ENCODE data around the gene PIEZO1.

Gene PIEZO1

DNA sequence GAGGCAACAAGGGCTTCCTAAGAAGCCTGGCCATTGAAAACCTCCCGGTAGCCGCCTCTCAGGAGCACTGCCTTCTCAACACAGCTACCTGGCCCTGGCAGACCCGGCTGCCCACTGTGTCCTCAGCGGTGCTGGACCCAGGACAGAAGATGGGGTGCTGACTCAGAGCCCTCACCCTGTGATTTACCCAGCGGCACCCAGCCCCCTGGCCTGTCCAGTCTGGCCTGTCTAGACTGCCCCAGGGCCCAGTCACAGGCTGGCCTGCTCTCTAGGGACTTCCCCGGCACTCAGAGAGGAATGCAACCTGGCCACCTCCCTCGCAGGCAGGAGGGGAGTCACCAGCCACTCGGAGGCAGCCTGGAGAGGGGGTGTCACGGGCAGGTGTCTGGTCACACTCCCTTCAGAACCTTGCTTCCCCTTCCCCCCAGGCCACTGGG, 20.1 kb downstream of the PIEZO1 start:
- H2AFZ ChIP-seq (ENCODE audit: insufficient read depth, low read length, poor library complexity): no peak overlapping the region
- peak overlapping the region; percentile 77 for H2BK5ac ChIP-seq (ENCODE audit: low read depth, low read length, poor library complexity)
- no peak overlapping the region for H3K23ac ChIP-seq (ENCODE audit: low read length)
- H3K18ac ChIP-seq (ENCODE audit: low read length): peak overlapping the region; percentile 31
- H4K8ac ChIP-seq (ENCODE audit: low read depth, low read length): no peak overlapping the region
- peak overlapping the region; percentile 44 for H2BK12ac ChIP-seq (ENCODE audit: low read length)
- H3K79me2 ChIP-seq (ENCODE audit: control insufficient read depth, insufficient read depth, low read length, poor library complexity): peaks cover 15% of the 10 kb centered on the region
- H3K36me3 ChIP-seq (ENCODE audit: control insufficient read depth in 1 of 2, insufficient read depth in 2 of 2, low read length in 2 of 2): peaks cover 5 to 7% of the 10 kb centered on the region in 2 experiments
- no peak overlapping the region for H3K9ac ChIP-seq (ENCODE audit: low read length)
- H3K4me2 ChIP-seq (ENCODE audit: low read length): peak overlapping the region; percentile 55
- H4K91ac ChIP-seq (ENCODE audit: low read depth, low read length): peak overlapping the region; percentile 69
- peak overlapping the region; percentile 27 for H2AK5ac ChIP-seq (ENCODE audit: low read length)
- peaks cover 21% of the 10 kb centered on the region for H3K79me1 ChIP-seq (ENCODE audit: low read length)
- no CpG with 5 or more reads among the region's 9 CpGs for WGBS (ENCODE audit: extremely low coverage, insufficient coverage, insufficient read length)
- H4K12ac ChIP-seq (ENCODE audit: low read depth, low read length): no peak overlapping the region
- peak overlapping the region; percentile 59 for H2BK120ac ChIP-seq (ENCODE audit: insufficient read depth, low read length, poor library complexity)
- peak overlapping the region; percentile 59 for H3K27ac ChIP-seq (ENCODE audit: low read depth, low read length)
- peaks cover 3% of the 10 kb centered on the region for H3K9me3 ChIP-seq (ENCODE audit: insufficient read depth, low read depth, low read length)
- no peak overlapping the region for H3K4me3 ChIP-seq (ENCODE audit: low read depth, low read length)
- peak overlapping the region; percentile 41 for H3K4ac ChIP-seq (ENCODE audit: low read depth, low read length)
- peak overlapping the region; percentile 24 for H3K14ac ChIP-seq (ENCODE audit: low read length)
- no peaks in the 10 kb centered on the region for H3K27me3 ChIP-seq (ENCODE audit: insufficient read depth, low read length)
- peaks cover 65 to 79% of the 10 kb centered on the region in 2 experiments for H3K4me1 ChIP-seq (ENCODE audit: control insufficient read depth in 1 of 2, insufficient read depth in 2 of 2, low read length in 2 of 2)
- peak; percentile 98 to 99 for DNase-seq

DNA sequence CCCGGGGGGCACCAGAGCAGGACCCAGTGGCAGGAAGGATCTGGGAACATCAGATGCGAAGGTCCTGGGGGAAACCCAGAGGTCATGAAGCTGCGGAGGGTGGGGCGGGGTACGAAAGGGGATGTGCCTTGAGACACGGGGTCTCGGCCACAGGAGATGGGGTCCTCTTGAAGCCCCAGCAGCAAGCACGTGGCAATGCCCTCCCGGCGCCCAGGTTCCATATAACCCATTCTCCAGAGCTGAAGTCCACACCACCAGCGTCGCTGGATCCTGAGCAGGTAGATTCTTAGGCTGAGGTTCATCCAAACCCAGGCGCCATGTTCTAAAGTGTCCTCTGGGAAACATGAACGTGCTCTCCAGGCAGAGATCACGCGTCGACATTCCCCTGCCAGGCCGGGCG, 20.9 kb downstream of the PIEZO1 start:
- Histone ChIP-seq H3K9me3 (ENCODE audit: insufficient read depth, low read depth, low read length) (peaks cover 3% of the 10 kb centered on the region), H2BK120ac (ENCODE audit: insufficient read depth, low read length, poor library complexity) (peak overlapping the region; percentile 61), H3K36me3 (ENCODE audit: control insufficient read depth in 1 of 2, insufficient read depth in 2 of 2, low read length in 2 of 2) (peaks cover 7% of the 10 kb centered on the region in 2 experiments), H4K91ac (ENCODE audit: low read depth, low read length) (peak overlapping the region; percentile 40), H3K4ac (ENCODE audit: low read depth, low read length) (peak overlapping the region; percentile 3), H2BK12ac (ENCODE audit: low read length) (peak overlapping the region; percentile 27), H3K79me1 (ENCODE audit: low read length) (peaks cover 19% of the 10 kb centered on the region), H4K8ac (ENCODE audit: low read depth, low read length) (no peak overlapping the region), H3K14ac (ENCODE audit: low read length) (peak overlapping the region; percentile 46), H3K4me3 (ENCODE audit: low read depth, low read length) (no peak overlapping the region), H2BK5ac (ENCODE audit: low read depth, low read length, poor library complexity) (peak overlapping the region; percentile 41), H2AK5ac (ENCODE audit: low read length) (peak overlapping the region; percentile 20), H2AFZ (ENCODE audit: insufficient read depth, low read length, poor library complexity) (no peak overlapping the region), H3K23ac (ENCODE audit: low read length) (no peak overlapping the region), H3K27me3 (ENCODE audit: insufficient read depth, low read length) (no peaks in the 10 kb centered on the region), H3K4me2 (ENCODE audit: low read length) (peak overlapping the region; percentile 6), H3K4me1 (ENCODE audit: control insufficient read depth in 1 of 2, insufficient read depth in 2 of 2, low read length in 2 of 2) (peaks cover 62 to 79% of the 10 kb centered on the region in 2 experiments), H3K79me2 (ENCODE audit: control insufficient read depth, insufficient read depth, low read length, poor library complexity) (peaks cover 15% of the 10 kb centered on the region), H3K9ac (ENCODE audit: low read length) (no peak overlapping the region), H4K12ac (ENCODE audit: low read depth, low read length) (no peak overlapping the region), H3K27ac (ENCODE audit: low read depth, low read length) (peak overlapping the region; percentile 50), H3K18ac (ENCODE audit: low read length) (peak overlapping the region; percentile 26)
- WGBS (ENCODE audit: extremely low coverage, insufficient coverage, insufficient read length): no CpG with 5 or more reads among the region's 19 CpGs
- peak in 1 of 2 donors; percentile 35 for DNase-seq

GRCh38 chr16:88763502-88764053, 21.4 kb downstream of the PIEZO1 start:
- no peak overlapping the region for H2AFZ ChIP-seq (ENCODE audit: insufficient read depth, low read length, poor library complexity)
- peak overlapping the region; percentile 7 for H2BK12ac ChIP-seq (ENCODE audit: low read length)
- H4K91ac ChIP-seq (ENCODE audit: low read depth, low read length): peak overlapping the region; percentile 40
- H3K4me2 ChIP-seq (ENCODE audit: low read length): peak overlapping the region; percentile 21
- H4K12ac ChIP-seq (ENCODE audit: low read depth, low read length): no peak overlapping the region
- H3K18ac ChIP-seq (ENCODE audit: low read length): peak overlapping the region; percentile 26
- H2AK5ac ChIP-seq (ENCODE audit: low read length): peak overlapping the region; percentile 20
- peaks cover 61 to 76% of the 10 kb centered on the region in 2 experiments for H3K4me1 ChIP-seq (ENCODE audit: control insufficient read depth in 1 of 2, insufficient read depth in 2 of 2, low read length in 2 of 2)
- no peak overlapping the region for H2BK5ac ChIP-seq (ENCODE audit: low read depth, low read length, poor library complexity)
- no peak overlapping the region for H3K14ac ChIP-seq (ENCODE audit: low read length)
- no peak overlapping the region for H4K8ac ChIP-seq (ENCODE audit: low read depth, low read length)
- whole genome bisulfite sequencing (ENCODE audit: extremely low coverage, insufficient coverage, insufficient read length): no CpG with 5 or more reads among the region's 14 CpGs
- H3K27me3 ChIP-seq (ENCODE audit: insufficient read depth, low read length): no peaks in the 10 kb centered on the region
- no peak overlapping the region for H3K9ac ChIP-seq (ENCODE audit: low read length)
- peaks cover 15% of the 10 kb centered on the region for H3K79me2 ChIP-seq (ENCODE audit: control insufficient read depth, insufficient read depth, low read length, poor library complexity)
- peaks cover 3% of the 10 kb centered on the region for H3K9me3 ChIP-seq (ENCODE audit: insufficient read depth, low read depth, low read length)
- peak overlapping the region; percentile 53 for H3K27ac ChIP-seq (ENCODE audit: low read depth, low read length)
- H3K23ac ChIP-seq (ENCODE audit: low read length): no peak overlapping the region
- H3K36me3 ChIP-seq (ENCODE audit: control insufficient read depth in 1 of 2, insufficient read depth in 2 of 2, low read length in 2 of 2): peaks cover 7% of the 10 kb centered on the region in 2 experiments
- H2BK120ac ChIP-seq (ENCODE audit: insufficient read depth, low read length, poor library complexity): peak overlapping the region; percentile 61
- H3K4ac ChIP-seq (ENCODE audit: low read depth, low read length): no peak overlapping the region
- H3K4me3 ChIP-seq (ENCODE audit: low read depth, low read length): no peak overlapping the region
- DNase-seq: peak; percentile 96 to 98
- peaks cover 19% of the 10 kb centered on the region for H3K79me1 ChIP-seq (ENCODE audit: low read length)

DNA sequence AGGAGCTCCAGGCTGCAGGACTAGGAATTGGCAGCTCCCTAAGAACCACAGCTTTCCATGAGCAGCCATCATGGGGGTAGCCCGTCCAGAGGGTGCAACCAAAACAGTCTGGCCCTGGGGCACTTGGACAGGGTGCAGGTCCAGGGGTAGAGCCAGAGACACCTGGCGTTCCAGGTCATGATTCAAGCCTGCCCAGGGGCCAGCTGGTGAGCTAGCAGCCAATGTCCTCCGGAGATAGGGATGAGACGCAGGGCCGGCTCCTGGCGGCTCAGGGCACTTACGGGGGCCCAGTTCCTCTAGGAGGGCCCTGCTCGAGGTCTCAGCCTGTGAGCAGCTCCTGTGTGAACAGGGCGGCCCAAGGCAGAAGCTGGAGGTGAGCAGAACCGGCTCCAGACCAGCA, 22.1 kb downstream of the PIEZO1 start:
- Histone ChIP-seq H3K27me3 (ENCODE audit: insufficient read depth, low read length) (no peaks in the 10 kb centered on the region), H2BK120ac (ENCODE audit: insufficient read depth, low read length, poor library complexity) (no peak overlapping the region), H3K18ac (ENCODE audit: low read length) (peak overlapping the region; percentile 68), H3K4me3 (ENCODE audit: low read depth, low read length) (no peak overlapping the region), H3K14ac (ENCODE audit: low read length) (peak overlapping the region; percentile 24), H3K4me2 (ENCODE audit: low read length) (no peak overlapping the region), H2BK5ac (ENCODE audit: low read depth, low read length, poor library complexity) (no peak overlapping the region), H3K9me3 (ENCODE audit: insufficient read depth, low read depth, low read length) (peaks cover 6% of the 10 kb centered on the region), H3K79me2 (ENCODE audit: control insufficient read depth, insufficient read depth, low read length, poor library complexity) (peaks cover 15% of the 10 kb centered on the region), H2AK5ac (ENCODE audit: low read length) (peak overlapping the region; percentile 21), H3K9ac (ENCODE audit: low read length) (no peak overlapping the region), H3K4ac (ENCODE audit: low read depth, low read length) (peak overlapping the region; percentile 54), H3K23ac (ENCODE audit: low read length) (no peak overlapping the region), H2AFZ (ENCODE audit: insufficient read depth, low read length, poor library complexity) (no peak overlapping the region), H3K4me1 (ENCODE audit: control insufficient read depth in 1 of 2, insufficient read depth in 2 of 2, low read length in 2 of 2) (peaks cover 57 to 69% of the 10 kb centered on the region in 2 experiments), H3K36me3 (ENCODE audit: control insufficient read depth in 1 of 2, insufficient read depth in 2 of 2, low read length in 2 of 2) (peaks cover 7% of the 10 kb centered on the region in 2 experiments), H4K12ac (ENCODE audit: low read depth, low read length) (no peak overlapping the region), H4K91ac (ENCODE audit: low read depth, low read length) (peak overlapping the region; percentile 17), H3K27ac (ENCODE audit: low read depth, low read length) (no peak overlapping the region), H2BK12ac (ENCODE audit: low read length) (no peak overlapping the region), H4K8ac (ENCODE audit: low read depth, low read length) (no peak overlapping the region), H3K79me1 (ENCODE audit: low read length) (peaks cover 19% of the 10 kb centered on the region)
- no CpG with 5 or more reads among the region's 10 CpGs for whole genome bisulfite sequencing (ENCODE audit: extremely low coverage, insufficient coverage, insufficient read length)
- DNase-seq: peak; percentile 97 to 98

Data from trophoblast cell (in vitro differentiated cells and primary cell).